GM19452 (cell line): ENCODE measurements around the gene SDC1.
A peak's percentile ranks its signal among the peaks of the same experiment; 100 is the strongest.

Experiments
- ATAC-seq: cut with Tn5 transposase; IDR thresholded peaks from one replicate; pipeline ENCODE4 v1.9.1; 2021; ENCODE audit not compliant: unreplicated experiment

Gene SDC1

DNA sequence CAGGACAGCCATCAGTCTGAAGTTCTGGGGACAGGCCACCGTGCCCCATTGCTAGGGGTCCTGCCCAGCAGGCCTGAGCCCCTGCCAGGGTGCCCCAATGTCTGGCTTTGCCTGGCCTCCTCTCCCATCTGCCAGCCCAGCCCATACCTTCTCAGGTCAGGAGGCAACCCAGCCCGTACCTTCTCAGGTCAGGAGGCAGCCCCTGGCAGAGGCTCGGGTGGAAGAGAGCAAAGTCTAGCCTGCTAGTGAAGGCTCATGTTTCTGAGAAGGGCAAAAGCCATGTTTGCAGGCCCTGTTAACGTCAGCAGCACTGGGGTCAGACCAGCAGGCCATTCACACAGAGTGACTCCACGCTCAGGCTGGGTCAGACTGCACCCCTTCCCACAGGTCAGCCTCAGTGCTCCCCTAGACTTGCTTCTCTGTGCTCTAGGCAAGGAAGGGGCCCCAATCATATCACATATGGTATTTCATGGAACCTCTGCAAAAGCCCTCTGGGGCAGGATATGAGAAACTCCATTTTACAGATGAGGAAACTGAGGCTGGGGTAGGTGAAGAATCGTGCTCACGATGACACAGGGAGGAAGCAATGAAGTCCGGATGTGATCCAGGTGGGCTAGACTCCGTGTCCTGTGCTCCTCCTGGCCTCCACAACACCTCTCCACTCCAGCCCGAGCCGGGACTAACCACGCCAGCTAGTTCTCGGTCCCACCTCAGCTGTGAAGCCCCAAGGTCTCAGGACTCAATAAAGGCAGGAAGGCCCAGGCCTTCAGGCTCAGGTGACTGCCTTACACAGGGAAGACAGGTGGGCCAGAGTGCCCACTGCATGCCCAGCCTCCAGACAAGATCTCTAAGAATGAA lies 9.5 kb downstream of the SDC1 start:
- no peak for ATAC-seq

DNA sequence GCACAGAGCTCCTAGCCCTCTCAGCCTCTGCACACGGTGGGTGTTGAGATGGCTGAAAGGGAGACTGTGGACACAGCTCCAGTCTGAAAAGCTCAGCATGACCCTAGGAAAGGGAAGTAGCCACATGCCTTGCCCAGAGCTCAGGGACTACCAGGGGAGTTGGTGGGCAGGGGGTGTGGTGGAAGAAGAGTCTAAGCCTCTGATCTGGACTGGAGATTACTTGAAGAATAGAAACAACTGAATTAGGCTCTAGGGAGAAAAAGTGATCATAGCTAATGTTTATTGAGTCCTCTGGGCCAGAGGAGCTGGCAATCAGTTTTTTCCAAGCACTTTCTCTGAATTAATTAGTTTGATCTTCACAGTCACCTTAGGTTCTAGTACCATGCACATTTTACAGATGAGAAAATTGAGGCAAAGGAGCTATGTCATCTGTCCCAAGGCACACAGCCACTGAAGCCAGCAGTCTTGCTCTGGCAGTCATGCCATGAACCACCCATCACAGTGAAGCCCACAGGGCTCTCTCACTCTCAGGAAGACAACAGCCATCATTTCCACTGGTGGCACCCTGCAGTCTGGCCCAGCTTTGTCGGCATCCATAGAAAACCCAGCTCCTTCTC lies 10.3 kb downstream of the SDC1 start:
- ATAC-seq, result no peak

DNA sequence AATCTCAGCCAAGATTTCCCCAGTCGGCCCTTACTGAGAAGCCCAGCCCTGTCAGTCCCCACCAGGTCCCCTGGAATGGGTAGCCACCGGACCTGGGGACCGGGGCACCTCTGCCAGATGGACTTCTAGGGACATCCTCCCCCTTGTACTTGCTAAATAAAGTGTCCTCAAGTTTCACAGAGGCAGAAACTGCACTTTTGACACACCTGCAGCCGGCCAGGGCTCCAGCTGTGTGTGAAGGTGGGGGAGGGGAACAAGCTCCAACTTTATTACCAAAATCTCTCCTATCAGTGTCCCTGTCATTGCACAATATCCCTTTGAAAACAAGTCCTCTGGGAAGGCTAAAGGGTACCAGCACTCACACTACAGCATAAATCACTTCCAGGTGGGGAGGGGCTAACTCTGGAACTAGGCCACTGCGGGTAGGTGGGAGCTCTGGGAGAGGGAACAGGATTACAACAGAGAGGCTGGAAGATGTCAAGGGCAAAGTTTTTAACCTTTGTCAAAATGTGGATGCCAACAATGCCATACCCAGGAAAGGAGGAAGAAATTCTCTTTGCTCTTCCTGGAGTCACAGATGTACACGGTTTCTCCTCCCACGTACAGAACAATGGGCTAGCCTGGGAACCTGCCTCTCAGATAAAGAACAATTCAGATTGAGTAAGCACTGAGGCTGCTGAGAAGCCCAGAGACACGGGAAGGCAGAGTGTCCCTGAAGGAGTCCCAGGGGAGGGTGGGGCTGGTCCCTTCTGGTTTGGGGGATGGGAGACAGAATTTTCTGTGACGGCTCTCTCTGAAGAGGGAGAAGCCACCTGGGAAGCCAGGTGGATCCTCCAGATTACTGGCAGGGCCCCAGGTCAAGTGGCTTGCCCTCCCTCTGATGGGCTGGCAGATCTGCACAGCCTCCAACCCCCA lies 11.0 kb downstream of the SDC1 start:
- no peak for ATAC-seq

DNA sequence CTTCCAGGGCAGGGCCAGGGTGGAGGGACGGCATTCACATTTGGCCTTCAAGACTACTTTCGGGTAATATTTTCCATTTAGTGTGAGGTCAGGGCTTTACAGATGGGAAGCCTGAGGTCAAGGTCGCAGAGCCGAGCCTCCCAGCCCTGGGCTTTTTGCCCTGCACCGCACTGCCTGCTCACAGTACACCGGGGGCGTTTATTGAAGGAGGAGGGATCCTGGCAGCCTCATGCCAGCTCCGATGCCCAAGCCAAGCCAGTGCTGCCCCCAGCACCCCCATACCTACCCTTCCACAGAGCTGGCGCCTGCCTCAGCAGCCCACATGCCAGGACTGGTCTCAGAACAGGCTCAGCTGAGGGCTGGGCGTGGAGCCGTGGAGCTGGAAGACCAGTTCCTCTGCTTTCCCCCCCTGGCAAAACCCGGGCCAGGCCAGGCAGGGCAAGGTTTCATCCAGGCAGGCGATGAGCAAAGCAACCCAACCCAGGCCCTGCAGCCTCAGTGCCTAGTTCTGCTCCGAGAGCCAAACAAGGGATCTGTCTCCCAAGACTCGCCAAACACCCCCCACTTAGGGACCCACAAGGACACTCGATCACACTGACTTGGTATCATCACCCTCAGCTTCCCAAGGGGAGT lies 11.9 kb downstream of the SDC1 start:
- no peak for ATAC-seq

DNA sequence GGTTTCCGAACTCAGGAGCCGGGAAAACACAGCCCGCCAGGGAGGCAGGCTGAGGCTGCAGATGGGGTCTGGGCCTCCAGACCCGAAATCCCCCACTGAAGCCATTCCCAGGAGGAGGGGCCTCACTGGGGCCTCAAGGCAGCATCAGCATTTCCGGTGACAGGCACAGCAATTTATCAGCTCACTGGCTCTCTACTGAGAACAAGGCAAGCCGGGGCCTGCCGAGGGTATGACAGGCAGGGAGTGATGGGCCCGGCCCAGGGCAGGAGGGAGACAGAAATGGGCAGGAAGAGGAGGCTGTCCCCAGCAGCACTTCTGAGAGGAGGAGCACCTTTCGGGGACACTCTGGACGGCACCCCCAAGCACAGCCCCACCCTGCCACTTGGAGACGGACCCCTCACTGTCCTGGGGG lies 12.5 kb downstream of the SDC1 start:
- ATAC-seq, result no peak

DNA sequence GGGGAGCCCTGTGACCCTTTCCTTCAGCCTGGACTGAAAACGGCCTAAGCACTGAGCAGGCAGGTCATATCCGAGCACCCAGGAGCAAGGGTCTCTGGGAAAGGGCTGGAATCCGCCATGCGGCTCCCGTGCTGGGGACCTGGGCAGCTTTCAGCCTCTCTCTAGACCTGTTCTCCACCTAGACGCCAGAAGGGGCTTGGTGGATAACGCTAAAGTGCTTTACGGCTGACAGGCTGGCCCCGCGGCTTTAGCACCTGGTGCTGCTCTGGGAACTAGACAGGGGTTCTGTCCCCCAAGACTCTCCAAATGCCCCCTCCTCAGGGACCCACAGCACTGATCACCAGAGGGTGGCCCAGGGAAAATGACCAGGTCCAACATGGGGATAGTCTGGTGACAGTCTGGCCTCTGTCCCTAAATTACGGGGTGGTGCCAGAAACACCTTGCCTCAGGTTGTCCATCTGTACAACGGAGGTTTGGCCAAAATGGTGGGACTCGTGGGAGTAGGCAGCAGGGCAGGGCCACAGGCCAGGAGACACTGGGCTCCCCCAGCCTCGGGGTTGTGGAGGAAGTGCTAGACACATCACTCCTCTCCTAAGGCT lies 13.0 kb downstream of the SDC1 start:
- no peak for ATAC-seq

DNA sequence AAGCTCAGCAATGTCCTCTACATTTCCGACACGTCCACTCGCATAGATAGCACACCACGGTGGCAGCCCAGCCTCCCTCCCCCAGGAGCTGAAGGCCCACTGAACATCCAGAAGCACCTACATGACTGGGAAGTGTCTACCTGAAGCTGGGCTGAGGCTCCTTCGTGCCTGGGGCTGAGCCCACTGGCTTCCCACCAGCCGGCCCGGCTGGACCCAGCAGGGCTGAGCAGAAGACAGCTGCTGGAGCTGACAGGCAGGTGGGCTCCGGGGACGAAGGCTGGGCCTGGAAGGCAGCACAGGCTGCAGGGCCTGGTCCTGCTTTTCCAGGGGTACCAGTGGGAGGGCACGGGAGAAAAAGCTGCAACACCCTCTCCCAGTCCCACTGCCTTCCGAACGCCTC lies 13.5 kb downstream of the SDC1 start:
- ATAC-seq, result no peak

DNA sequence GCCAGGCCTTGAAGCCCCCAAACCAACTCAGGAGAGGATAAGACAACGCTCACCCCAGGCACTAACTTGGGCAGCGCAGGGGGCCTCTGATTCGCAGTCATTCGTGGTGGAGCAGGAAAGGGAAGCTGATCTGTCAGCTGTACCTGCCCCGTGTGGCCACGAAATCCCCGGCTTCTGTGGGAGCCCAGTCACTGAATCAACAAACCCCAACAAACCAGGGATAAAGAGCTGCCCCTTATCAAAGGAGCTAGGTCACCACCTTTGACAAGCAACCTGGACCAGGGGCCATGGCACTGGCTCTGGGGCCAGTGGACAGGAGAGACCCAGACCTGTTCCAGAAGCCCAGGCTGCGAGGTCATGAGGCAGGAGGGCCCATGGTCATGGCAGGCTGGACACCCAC lies 14.5 kb downstream of the SDC1 start:
- ATAC-seq, result no peak

DNA sequence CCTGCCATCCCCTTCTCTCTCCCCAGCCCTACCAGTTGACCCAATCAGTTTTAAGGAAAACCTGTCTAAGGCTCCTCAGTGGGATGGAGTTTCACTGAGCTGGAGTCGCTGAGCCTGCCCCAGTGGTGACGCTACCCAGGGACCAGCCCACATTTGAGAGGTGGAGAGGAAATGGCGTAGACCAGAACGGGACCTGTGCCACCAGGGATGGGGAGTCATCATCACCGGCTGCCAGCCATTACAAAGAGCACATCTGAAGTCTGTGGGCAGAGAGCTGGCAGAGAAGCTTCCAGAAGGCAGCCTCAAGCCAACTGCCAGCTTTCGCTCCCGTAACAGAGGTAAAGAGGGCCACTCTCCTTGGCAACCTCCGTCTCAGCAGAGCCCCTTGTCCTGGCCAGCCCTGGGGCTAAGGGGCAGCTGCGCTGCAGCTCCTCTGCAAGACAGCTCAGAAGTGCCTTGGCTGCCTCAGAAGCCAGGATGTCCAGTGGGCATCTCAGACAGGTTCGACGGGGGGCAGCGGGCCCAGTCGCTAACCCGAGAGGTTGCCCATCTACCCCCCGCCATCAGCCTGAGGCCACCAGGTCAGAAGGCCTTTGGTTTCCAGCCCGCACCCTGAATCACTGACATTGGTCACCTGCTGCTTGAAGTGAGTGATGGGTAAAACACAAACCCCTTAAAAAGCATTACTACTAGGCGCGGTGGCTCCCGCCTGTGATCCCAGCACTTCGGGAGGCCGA lies 15.4 kb downstream of the SDC1 start:
- no peak for ATAC-seq

DNA sequence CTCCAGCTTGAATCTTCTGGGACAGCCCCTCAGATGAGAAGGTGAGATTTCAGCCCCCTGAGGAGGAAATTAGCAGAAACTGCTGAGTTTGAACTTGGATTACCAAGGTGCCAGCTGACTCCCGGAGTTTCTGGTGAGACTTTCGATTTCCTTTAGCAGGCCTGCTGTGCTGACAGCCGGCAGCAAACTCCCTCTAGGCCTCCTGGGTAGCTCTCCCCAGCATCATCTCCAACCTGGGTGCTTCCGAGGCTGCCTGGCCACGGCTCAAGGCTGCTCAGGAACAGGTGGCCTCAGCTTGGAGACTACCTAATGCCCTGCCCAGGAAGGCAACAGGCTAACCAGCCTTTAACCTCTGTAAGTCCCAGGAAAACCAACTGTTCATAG lies 16.5 kb downstream of the SDC1 start:
- no peak for ATAC-seq

DNA sequence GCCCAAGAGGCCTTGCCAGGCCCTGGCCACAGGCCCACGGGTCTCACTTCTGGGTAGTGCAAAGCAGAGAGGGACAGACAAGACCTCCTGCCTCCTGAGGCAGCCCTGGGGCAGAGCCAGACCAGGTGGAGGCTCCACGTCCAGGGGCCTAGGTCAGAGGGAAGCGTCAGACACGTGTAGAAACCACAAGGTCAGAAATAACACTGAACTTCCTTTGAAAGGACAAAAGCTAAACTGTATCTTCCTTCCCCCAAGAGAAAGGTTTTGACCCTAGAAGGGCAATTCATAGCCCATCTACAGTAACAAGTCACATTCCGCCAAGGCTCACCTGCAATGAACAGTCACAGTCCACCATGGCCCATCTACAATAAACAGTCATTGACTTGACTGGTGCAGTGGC lies 17.9 kb downstream of the SDC1 start:
- ATAC-seq, result peak; percentile 51

DNA sequence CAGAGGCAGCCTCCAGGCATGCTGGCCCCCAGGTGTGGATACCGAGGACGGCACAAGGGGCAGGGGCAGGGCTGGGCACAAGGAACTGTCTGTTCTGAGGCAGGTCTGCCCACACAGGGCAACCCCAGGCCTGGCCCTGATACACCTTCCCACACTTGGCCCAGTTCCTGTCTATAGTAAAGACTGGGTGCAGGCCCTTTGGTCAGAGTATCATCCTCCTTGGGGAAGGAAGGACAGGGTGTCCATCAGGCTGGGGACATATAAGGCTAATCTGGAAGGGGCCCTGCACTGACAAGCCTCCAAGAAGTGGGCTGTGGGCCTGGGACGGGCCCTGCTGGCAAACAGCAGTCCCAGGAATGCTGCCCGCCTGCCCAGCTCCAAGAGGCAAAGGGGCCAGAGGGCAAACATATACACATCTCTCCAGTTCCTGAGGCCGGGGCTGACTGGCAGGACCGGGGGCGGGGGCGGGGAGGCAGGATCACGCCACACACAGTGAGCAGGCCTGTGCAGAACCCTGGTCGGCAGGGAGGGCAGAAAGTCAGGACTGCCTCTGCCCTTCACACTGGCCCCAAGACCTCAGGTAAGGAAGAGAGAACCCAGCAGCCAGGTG lies 18.9 kb downstream of the SDC1 start:
- no peak for ATAC-seq

DNA sequence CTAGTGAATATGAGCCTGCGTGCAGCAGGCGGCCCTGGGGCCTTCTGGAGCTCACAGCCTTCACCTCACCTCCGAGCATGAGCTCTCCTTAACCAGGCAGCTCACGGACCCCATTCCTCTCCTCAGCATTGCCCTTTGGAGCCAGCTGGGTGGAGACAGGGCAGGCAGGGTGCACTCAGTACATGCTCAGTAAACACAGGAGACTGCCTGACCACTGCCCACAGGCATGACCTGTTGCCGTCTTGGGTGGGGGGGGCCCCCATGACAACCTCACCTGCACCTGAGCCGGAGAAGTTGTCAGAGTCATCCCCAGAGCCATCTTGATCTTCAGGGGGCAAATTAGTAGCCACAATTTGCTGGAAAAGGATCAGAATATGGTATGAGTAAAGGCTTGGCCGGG lies 19.9 kb downstream of the SDC1 start:
- no peak for ATAC-seq

DNA sequence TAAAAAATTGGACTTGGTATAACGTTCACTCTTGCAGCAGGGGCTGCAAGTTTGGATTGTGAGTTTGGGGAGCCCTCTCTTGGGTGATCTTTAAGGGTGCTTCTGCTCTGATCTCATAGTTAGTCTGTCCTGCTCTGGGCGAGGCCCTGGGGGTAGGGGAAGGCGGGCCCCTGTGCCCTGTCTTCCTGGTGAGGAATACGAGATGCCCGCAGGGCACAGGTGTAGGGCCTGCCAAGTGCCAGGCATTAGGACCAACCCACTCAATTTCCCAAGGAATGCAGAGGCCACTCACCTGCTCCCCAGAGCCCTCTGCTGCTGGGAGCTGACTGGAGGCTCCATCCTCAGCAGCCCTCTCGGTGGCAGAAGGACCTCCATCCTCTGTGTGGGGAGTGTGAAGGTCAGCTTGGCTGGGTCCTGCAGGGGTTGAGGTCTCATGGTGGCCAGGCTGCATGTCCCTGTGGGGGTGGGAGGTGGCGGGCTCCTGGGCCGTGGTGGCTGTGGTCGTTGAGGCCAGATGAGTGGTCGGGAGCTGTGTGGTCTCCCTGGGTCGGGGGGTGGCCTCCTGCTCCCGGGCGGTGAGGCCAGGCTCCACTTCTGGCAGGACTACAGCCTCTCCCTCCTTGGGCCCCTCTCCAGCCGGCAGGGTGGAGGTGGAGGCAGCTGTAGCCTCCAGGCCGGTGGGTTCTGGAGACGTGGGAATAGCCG lies 21.3 kb downstream of the SDC1 start:
- ATAC-seq, result no peak

DNA sequence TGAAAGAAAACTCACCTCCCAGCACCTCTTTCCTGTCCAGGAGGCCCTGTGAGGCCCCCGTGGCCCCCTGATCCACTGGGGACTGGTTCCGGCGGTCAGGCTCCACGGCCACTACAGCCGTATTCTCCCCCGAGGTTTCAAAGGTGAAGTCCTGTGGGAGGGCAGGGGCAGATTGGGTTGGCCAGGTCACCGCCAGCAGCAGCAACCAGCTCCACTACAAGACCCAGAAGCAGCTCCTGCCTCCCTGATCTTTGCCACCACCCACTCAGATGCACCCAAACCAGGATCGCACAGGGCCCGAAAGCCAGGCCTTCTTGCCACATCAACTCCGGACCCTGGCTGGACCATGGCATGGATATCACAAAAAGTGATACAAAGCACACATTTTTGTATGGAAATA lies 21.9 kb downstream of the SDC1 start:
- ATAC-seq, result no peak

DNA sequence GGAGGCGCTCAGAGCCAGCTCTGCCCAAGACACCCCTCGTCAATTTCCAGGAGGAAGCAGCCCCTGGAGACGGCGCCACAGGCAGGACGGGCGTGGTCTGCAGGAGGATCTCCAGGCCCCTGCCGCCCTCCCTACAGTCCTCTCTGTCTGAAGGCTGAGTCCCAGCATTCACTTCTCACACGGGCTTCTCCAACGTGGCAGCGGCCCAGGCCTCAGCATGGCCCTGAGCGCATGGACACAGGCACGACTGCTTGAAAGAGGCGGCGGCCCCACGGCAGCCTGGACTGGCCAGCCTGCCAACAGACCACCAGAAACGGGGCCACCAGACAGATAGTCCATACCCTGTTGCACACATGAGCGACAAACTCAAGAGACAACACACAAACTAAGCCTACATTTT lies 23.3 kb downstream of the SDC1 start:
- no peak for ATAC-seq

DNA sequence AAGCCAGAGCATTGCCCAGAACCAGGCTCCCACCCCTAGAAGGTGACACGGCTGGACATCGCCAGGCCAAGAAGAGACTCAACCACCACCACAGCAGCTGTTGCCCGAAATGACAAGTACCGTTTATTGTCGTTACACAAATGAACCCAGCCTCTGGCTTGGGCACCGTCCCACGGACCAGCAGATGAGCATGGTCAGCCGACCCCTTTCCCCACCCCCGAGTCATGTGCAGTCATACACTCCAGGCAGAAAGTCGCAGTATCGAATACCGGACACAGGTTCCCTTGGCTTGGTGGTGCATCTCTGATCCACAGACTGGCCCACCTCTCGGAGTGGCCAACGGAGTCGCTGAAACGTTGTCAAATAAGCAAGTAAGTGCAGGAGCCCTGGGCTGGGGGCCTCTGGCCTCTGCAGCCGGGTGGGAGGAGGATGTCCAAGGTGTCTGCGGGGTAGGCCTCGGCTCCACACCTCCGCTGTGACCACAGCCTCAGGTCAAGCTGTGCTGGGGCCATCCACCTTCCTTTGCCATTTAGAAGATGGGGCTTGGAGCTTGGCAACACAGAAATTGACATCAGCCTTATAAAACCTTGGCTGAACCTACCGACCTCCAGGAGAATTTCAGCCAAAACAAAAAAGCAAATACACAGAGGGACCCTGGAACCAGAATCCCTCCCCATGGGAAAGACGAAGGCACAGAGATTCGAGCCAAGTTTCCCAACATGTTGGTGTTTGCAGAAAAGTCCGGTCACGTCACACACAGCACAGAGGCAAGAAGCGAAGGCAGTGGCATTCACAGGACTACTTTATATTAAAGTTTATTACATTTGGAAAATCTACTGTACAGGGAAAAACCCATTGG lies 24.0 kb downstream of the SDC1 start:
- ATAC-seq, result no peak

DNA sequence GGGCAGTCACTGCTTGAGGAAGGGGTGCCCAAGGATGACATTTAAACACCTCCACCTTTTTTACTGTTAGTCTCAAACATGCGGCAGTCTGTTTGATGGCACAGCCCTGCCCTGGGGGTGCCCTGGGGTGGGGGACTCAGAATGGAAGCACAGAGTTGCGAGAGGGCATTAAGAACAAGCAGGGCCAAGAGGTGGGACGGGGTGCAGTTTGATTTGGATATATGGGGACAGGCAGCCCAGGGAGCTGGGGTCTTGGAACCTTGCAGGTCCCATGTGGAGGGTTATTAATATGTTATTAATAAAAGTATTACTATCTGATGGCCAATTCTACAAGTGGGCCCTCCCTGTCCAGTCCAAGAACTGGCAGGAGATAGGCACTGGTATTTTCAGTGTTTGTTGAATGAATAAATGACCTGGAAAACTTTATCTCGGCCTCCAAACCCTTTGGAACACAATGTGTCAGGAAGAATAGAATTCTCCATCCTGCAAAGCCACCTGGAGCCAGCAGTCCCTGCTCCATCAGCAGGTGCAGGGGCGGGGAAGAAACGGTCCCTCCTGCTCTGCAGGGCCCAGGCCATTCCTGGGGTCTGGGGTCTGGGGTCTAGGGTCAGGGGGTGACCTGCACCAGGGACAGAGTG lies 25.2 kb downstream of the SDC1 start:
- no peak for ATAC-seq
